HepG2 (cell line): ENCODE data around the gene PMVK. TPM values are rescaled to one million over a fixed set of nuclear protein-coding genes. Genes with fewer than 3 reads are reported as not detected.

Source experiments
- ARID2 ChIP-seq: sonication (generic); formaldehyde crosslinking; IDR thresholded peaks from 2 replicates; pipeline ENCODE4 v1.8.1; 2022; ENCODE audit warnings: mild to moderate bottlenecking, missing genetic modification reagents, borderline replicate concordance
- MBNL3 ChIP-seq: fragments of 250-450 bp; sonication (Bioruptor Pico); conservative IDR thresholded peaks from 2 replicates; pipeline ENCODE4 v1.8.0; 2022; ENCODE audit warnings: mild to moderate bottlenecking, inconsistent platforms
- REXO4 ChIP-seq: sonication (generic); formaldehyde crosslinking; IDR thresholded peaks from 2 replicates; pipeline ENCODE4 v1.8.0; 2022; ENCODE audit warnings: missing genetic modification reagents, mild to moderate bottlenecking, borderline replicate concordance
- RXRA ChIP-seq: sonication (generic); formaldehyde crosslinking; IDR thresholded peaks from 2 replicates; pipeline ENCODE4 v1.5.1; 2020; ENCODE audit warnings: missing genetic modification reagents
- ZNF143 ChIP-seq: sonication (generic); formaldehyde crosslinking; IDR thresholded peaks from 2 replicates; pipeline ENCODE4 v1.4.0; 2020; ENCODE audit warnings: missing genetic modification reagents
- ZNF451 ChIP-seq: sonication (generic); formaldehyde crosslinking; IDR thresholded peaks from 2 replicates; pipeline ENCODE4 v1.5.0; 2020; ENCODE audit warnings: mild to moderate bottlenecking, missing genetic modification reagents
- ZNF747 ChIP-seq: sonication (generic); formaldehyde crosslinking; IDR thresholded peaks from 2 replicates; pipeline ENCODE4 v1.8.1; 2023; ENCODE audit warnings: missing genetic modification reagents, mild to moderate bottlenecking, borderline replicate concordance
- ZNF777 ChIP-seq: sonication (generic); formaldehyde crosslinking; IDR thresholded peaks from 2 replicates; pipeline ENCODE4 v1.4.0; 2020; ENCODE audit warnings: missing genetic modification reagents
- polyA plus RNA-seq, 8 experiments: library from polyadenylated mRNA; depleted of rRNA in 3 of 8; stranded (reverse) in 7 of 8; unstranded in 1 of 8; fragments of >200 nt; fragmentation: Illumina TruSeq in 4 of 8; extraction: Trizol in 4 of 8; gene quantifications; 2 replicates each; pipeline versions ENCODE4 v1.2.1 to v1.2.3, GENCODE V29; 2011 to 2016; ENCODE audit warnings: low read depth in 4 of 8, missing spikeins in 1 of 8, mixed read lengths in 1 of 8; ENCODE audit not compliant: insufficient read depth in 1 of 8
- total RNA-seq, 5 experiments: library from RNA; depleted of rRNA; stranded (reverse); fragments of >200 nt; fragmentation: Illumina TruSeq; extraction: Trizol; gene quantifications; 2 replicates each; pipeline ENCODE4 v1.2.3, GENCODE V29; 2016; ENCODE audit warnings: low read depth in 1 of 5
- TF ChIP-seq, protein P1 (sequence below): sonication (generic); formaldehyde crosslinking; IDR thresholded peaks from 2 replicates; pipeline ENCODE4 v1.8.0; 2022; ENCODE audit warnings: mild to moderate bottlenecking, missing genetic modification reagents, moderate library complexity
- TF ChIP-seq, protein P2 (sequence below): sonication (generic); formaldehyde crosslinking; IDR thresholded peaks from 2 replicates; pipeline ENCODE4 v1.4.0; 2020; ENCODE audit warnings: missing genetic modification reagents
- TF ChIP-seq, protein P3 (sequence below): sonication (generic); formaldehyde crosslinking; IDR thresholded peaks from 2 replicates; pipeline ENCODE4 v1.4.0; 2020; ENCODE audit warnings: missing genetic modification reagents, mild to moderate bottlenecking, borderline replicate concordance
- TF ChIP-seq, protein P4 (sequence below): sonication (generic); formaldehyde crosslinking; IDR thresholded peaks from 2 replicates; pipeline ENCODE4 v1.9.0; 2022; ENCODE audit warnings: missing genetic modification reagents, mild to moderate bottlenecking, borderline replicate concordance
- TF ChIP-seq, protein P5 (sequence below): sonication (generic); formaldehyde crosslinking; IDR thresholded peaks from 2 replicates; pipeline ENCODE4 v1.8.1; 2023; ENCODE audit warnings: missing genetic modification reagents, inconsistent platforms, borderline replicate concordance
- TF ChIP-seq, protein P6 (sequence below): sonication (generic); formaldehyde crosslinking; IDR thresholded peaks from 2 replicates; pipeline ENCODE4 v1.4.0; 2020; ENCODE audit warnings: missing genetic modification reagents
- TF ChIP-seq, protein P7 (sequence below): sonication (generic); formaldehyde crosslinking; IDR thresholded peaks from 2 replicates; pipeline ENCODE4 v1.5.1; 2020; ENCODE audit warnings: missing genetic modification reagents, mild to moderate bottlenecking, borderline replicate concordance

The PMVK gene
- total and polyA plus RNA-seq, 2 of the 13 experiments (the other 11 are each of a cell fraction or from before 2014, with no cell fraction given), result 3.9 to 12.6 TPM

DNA sequence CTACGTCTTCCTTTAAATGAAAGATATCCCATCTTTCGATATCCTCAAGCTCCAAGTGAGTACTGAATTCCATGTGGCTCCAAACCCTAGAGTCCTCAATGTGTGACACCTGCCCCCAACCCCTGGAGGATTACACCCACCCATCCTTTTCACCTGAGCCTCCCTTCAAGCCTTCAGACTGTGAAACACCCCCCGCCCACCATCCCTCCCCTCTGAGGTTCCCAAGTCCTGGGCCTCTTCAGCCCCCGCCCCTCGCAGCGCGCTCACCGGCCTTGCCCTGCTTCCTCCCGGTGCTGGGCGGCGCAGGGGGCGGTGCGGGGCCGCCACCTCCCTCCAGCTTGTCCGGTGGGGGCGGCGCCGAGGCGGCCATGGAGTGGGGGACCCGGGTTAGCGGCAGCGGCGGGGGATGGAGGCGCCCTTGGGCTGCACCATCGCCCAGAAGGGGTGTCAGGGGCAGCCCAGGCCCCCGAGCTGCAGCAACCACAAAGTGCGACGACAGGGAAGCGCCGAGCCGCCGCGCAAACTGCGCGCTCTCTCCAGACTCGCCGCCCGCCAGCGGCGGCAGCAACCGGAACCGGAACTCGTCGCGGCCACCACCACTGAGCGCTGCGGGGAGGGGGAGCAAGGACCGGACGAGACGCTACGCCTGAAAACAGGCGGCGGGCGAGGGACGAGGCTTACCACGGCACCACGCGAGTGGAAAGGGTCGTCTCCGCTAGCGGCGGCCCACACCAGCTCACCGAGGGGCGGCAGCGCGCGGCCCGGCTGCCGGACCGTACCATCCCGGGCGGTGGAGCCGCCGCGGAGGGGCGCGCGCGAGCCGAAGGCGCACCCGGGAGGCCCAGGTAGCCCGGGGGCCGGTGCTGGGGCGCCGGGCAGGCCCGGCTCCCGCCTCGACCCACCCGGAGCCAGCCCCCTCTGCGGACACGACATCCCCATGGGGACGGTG lies 25.0 kb upstream of the PMVK start, which contains the start of gene PYGO2 (continued):
- TF ChIP-seq, protein P1, sequence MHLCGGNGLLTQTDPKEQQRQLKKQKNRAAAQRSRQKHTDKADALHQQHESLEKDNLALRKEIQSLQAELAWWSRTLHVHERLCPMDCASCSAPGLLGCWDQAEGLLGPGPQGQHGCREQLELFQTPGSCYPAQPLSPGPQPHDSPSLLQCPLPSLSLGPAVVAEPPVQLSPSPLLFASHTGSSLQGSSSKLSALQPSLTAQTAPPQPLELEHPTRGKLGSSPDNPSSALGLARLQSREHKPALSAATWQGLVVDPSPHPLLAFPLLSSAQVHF (CRISPR knock-in tag), result 0 out of 2 replicates have a peak, but pooled peaks have one; percentile 36
- TF ChIP-seq, protein P2, sequence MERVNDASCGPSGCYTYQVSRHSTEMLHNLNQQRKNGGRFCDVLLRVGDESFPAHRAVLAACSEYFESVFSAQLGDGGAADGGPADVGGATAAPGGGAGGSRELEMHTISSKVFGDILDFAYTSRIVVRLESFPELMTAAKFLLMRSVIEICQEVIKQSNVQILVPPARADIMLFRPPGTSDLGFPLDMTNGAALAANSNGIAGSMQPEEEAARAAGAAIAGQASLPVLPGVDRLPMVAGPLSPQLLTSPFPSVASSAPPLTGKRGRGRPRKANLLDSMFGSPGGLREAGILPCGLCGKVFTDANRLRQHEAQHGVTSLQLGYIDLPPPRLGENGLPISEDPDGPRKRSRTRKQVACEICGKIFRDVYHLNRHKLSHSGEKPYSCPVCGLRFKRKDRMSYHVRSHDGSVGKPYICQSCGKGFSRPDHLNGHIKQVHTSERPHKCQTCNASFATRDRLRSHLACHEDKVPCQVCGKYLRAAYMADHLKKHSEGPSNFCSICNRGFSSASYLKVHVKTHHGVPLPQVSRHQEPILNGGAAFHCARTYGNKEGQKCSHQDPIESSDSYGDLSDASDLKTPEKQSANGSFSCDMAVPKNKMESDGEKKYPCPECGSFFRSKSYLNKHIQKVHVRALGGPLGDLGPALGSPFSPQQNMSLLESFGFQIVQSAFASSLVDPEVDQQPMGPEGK (CRISPR knock-in tag), result peak; percentile 97
- 0 out of 2 replicates have a peak, but pooled peaks have one; percentile 41 for TF ChIP-seq ZNF777 (CRISPR knock-in tag)
- no peak for TF ChIP-seq REXO4 (CRISPR knock-in tag)
- TF ChIP-seq, protein P3, sequence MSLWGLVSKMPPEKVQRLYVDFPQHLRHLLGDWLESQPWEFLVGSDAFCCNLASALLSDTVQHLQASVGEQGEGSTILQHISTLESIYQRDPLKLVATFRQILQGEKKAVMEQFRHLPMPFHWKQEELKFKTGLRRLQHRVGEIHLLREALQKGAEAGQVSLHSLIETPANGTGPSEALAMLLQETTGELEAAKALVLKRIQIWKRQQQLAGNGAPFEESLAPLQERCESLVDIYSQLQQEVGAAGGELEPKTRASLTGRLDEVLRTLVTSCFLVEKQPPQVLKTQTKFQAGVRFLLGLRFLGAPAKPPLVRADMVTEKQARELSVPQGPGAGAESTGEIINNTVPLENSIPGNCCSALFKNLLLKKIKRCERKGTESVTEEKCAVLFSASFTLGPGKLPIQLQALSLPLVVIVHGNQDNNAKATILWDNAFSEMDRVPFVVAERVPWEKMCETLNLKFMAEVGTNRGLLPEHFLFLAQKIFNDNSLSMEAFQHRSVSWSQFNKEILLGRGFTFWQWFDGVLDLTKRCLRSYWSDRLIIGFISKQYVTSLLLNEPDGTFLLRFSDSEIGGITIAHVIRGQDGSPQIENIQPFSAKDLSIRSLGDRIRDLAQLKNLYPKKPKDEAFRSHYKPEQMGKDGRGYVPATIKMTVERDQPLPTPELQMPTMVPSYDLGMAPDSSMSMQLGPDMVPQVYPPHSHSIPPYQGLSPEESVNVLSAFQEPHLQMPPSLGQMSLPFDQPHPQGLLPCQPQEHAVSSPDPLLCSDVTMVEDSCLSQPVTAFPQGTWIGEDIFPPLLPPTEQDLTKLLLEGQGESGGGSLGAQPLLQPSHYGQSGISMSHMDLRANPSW (CRISPR knock-in tag), result peak; percentile 32; the same call in 1 of the 2 replicates
- TF ChIP-seq, protein P4, sequence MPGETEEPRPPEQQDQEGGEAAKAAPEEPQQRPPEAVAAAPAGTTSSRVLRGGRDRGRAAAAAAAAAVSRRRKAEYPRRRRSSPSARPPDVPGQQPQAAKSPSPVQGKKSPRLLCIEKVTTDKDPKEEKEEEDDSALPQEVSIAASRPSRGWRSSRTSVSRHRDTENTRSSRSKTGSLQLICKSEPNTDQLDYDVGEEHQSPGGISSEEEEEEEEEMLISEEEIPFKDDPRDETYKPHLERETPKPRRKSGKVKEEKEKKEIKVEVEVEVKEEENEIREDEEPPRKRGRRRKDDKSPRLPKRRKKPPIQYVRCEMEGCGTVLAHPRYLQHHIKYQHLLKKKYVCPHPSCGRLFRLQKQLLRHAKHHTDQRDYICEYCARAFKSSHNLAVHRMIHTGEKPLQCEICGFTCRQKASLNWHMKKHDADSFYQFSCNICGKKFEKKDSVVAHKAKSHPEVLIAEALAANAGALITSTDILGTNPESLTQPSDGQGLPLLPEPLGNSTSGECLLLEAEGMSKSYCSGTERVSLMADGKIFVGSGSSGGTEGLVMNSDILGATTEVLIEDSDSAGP, result peak; percentile 89; the same call in 1 of the 2 replicates
- TF ChIP-seq ARID2 (CRISPR knock-in tag), result no peak
- peak; percentile 40; the same call in 1 of the 2 replicates for TF ChIP-seq RXRA (CRISPR knock-in tag)
- TF ChIP-seq MBNL3, result no peak
- TF ChIP-seq, protein P5, sequence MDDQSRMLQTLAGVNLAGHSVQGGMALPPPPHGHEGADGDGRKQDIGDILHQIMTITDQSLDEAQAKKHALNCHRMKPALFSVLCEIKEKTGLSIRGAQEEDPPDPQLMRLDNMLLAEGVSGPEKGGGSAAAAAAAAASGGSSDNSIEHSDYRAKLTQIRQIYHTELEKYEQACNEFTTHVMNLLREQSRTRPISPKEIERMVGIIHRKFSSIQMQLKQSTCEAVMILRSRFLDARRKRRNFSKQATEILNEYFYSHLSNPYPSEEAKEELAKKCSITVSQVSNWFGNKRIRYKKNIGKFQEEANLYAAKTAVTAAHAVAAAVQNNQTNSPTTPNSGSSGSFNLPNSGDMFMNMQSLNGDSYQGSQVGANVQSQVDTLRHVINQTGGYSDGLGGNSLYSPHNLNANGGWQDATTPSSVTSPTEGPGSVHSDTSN (CRISPR knock-in tag), result no peak
- 0 out of 2 replicates have a peak, but pooled peaks have one; percentile 43 for TF ChIP-seq ZNF143 (CRISPR knock-in tag)
- peak; percentile 54; the same call in 1 of the 2 replicates for TF ChIP-seq ZNF747
- TF ChIP-seq ZNF451 (CRISPR knock-in tag), result peak; percentile 27; the same call in 1 of the 2 replicates
- TF ChIP-seq, protein P6, sequence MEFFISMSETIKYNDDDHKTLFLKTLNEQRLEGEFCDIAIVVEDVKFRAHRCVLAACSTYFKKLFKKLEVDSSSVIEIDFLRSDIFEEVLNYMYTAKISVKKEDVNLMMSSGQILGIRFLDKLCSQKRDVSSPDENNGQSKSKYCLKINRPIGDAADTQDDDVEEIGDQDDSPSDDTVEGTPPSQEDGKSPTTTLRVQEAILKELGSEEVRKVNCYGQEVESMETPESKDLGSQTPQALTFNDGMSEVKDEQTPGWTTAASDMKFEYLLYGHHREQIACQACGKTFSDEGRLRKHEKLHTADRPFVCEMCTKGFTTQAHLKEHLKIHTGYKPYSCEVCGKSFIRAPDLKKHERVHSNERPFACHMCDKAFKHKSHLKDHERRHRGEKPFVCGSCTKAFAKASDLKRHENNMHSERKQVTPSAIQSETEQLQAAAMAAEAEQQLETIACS (CRISPR knock-in tag), result peak; percentile 34; the same call in 1 of the 2 replicates
- TF ChIP-seq, protein P7, sequence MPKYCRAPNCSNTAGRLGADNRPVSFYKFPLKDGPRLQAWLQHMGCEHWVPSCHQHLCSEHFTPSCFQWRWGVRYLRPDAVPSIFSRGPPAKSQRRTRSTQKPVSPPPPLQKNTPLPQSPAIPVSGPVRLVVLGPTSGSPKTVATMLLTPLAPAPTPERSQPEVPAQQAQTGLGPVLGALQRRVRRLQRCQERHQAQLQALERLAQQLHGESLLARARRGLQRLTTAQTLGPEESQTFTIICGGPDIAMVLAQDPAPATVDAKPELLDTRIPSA (CRISPR knock-in tag), result peak; percentile 86; the same call in 1 of the 2 replicates
